HG03460 (cell line): ENCODE measurements around the gene RXFP3.
A peak's percentile ranks its signal among the peaks of the same experiment; 100 is the strongest.
"Not testable (repeated sequence)": the region's sequence is repeated elsewhere in the genome, so short reads cannot be mapped to it uniquely, and the experiment has no call there.

Source experiments
- ATAC-seq: cut with Tn5 transposase; IDR thresholded peaks from one replicate; pipeline ENCODE4 v1.9.1; 2021; ENCODE audit not compliant: unreplicated experiment

Gene RXFP3, protein sequence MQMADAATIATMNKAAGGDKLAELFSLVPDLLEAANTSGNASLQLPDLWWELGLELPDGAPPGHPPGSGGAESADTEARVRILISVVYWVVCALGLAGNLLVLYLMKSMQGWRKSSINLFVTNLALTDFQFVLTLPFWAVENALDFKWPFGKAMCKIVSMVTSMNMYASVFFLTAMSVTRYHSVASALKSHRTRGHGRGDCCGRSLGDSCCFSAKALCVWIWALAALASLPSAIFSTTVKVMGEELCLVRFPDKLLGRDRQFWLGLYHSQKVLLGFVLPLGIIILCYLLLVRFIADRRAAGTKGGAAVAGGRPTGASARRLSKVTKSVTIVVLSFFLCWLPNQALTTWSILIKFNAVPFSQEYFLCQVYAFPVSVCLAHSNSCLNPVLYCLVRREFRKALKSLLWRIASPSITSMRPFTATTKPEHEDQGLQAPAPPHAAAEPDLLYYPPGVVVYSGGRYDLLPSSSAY

DNA sequence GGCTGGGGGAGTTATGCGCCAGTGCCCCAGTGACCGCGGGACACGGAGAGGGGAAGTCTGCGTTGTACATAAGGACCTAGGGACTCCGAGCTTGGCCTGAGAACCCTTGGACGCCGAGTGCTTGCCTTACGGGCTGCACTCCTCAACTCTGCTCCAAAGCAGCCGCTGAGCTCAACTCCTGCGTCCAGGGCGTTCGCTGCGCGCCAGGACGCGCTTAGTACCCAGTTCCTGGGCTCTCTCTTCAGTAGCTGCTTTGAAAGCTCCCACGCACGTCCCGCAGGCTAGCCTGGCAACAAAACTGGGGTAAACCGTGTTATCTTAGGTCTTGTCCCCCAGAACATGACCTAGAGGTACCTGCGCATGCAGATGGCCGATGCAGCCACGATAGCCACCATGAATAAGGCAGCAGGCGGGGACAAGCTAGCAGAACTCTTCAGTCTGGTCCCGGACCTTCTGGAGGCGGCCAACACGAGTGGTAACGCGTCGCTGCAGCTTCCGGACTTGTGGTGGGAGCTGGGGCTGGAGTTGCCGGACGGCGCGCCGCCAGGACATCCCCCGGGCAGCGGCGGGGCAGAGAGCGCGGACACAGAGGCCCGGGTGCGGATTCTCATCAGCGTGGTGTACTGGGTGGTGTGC lies at the start of gene RXFP3:
TSS of gene RXFP3 (plus strand) at position 6 of the 636 bp plus-strand sequence. CDS start at position 361, 355 bp downstream.
- ATAC-seq, result no peak

DNA sequence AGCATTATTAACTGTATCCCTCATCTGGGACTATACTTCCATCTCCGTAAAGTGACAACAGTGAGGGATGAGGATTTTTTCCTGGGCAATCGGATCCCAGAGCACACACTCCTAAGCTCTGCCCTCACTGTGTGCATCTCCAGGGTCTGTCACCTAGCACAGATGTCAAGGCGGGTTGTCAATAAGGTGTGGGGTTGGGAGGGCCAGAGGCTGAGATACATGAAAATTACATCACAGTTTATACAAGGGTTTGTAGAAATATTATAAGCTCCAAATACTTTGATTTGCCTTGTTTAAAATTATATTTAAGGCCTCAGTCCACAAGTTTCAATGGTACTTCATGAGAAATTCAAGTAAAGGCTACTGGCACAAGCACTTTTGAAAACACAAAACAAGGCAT lies 48.9 kb upstream of the RXFP3 start:
- no peak for ATAC-seq

DNA sequence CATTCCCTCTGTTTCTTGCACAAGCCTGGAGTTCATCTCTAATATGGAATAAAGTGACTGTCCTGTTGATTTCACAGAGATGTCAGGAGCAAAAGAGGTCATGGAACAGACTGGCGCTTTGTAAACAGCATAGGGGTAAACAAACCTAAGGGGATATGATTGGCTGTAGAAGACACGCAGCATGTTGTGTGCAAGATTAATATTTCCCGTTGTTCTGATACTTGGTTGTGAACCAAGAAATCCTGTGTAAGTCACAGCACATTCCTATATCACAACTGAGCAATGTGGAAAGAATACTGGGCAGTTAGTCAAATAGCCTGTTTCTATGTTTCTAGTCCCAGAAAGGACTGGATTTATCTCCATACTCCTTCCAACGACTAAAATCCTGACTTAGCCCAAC lies 47.6 kb upstream of the RXFP3 start:
- ATAC-seq, result no peak

DNA sequence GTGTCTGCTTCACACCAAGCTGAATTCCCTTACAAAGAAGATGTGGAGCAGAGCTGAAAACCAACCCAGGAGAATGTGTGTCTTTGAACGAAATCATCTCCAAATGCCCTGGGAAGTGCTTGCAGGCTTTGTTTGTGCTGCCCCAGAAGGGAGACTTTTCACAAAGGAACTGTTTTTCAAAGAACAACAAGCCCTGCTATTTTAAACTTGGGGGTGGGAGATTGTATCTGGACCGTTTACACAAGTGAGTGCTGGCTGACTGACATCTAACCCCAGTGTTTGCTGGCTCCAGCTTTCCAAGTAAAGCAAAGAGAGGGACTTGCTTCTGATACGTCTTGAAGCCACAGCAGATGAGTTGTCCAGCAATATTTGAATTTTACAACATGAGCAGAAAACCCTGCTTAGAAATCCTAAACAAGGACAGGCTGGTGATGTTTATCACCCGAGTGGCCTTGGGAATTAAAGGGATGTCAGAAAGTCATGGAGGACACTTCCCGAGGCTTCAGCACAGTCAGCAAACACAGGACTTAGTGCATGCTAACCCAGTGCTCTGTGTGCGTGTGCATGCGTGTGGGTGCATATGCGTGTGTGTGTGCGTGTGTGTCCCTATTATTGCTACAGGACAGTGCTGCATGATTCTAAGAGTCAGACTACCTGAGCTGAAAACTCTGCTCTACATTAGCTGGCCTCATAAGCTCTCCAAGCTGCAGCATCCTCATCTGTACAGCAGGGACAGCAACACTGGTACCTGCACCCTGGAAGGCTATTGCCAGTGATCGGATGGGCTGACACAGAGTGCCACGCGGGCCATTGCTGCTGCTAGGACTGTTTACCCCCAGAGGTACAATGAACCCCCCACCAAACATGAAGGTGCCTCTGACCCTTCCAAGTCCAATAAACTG lies 45.8 kb upstream of the RXFP3 start:
- ATAC-seq, result no peak

DNA sequence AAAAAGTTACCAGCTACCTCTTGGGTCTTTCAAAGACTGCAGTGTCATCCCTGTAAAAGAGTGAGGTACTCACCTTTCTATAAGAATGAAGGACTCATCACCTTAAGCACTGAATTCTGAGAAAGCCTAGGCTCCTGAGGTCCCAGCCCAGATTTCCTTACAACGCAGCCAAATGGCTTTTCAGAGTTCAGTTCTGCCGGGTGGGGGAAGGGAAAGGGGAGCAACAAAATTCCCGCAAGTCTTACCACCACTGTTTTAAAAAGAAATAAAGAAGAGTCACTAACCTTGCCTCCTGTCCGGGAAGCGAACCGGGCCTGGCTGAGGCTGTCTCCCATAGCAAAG lies 44.8 kb upstream of the RXFP3 start:
- ATAC-seq, result no peak

DNA sequence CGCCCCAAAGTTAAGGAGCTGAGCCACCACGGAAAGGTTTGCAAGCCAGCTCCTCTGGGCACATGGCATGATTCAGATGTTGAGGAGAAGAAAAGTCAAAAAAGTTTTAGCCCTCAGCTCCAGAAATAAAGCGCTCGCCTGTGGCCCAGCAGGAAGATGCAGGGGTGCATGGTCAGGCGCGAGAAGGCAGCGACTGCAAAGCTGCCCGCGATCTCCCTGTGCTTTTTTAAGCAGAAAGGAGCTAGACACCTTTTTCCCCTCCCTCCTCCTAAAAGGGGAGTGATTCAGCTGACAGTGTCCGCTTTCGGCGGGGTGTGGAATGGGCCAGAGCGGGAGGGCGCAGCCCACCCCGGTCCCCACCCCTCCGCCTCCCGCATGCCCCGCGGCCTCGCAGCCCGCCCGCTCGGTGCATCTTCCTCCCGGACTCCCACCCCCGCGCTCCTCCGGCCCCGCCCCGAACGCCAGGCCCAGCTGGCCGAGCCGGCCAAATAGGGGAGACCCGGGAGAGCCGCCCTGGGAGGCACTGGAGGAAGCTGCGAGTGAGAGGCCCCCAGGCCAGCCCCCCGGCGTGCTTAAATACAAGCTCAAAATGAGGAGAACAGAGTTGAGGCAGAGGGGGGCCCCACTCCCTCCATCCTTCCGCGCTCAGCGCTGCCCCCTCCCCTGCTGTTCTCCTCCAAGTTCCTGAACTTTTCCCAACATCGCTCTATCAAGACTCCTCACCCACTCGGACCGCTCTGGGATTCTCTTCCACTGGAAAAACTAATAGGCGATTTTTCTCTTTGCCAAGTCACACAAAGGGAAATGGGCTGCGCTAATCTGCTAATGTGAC lies 44.2 kb upstream of the RXFP3 start, which contains the start of gene ADAMTS12:
TSS of gene ADAMTS12 (minus strand) at position 203 of the 832 bp plus-strand sequence. CDS start at position 69, 134 bp downstream.
- ATAC-seq, result no peak

DNA sequence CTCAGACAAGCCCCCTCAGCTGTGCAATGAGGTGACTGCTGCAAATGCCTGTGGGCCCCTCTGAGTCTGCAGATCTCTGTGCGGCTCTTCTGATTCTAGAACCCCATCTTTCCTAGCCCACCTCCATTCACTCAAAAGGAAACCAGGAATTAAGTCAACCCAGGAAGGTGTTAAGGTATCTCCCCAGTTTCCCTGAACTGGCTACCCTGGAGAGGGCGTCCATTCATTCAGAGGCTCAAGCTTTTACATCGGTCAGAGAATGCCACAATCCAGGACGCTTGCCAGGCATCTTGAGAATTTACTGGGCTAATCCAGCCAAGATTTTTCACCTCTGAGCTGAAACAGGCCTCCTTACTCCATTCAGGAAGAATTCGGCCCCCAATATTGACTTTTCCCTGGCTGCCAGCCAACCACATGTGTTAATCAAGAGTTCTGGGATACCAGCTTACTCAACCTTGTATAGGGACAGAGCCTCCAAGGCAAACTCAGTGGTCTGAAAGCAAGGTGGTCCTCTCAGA lies 43.5 kb upstream of the RXFP3 start:
- no peak for ATAC-seq

DNA sequence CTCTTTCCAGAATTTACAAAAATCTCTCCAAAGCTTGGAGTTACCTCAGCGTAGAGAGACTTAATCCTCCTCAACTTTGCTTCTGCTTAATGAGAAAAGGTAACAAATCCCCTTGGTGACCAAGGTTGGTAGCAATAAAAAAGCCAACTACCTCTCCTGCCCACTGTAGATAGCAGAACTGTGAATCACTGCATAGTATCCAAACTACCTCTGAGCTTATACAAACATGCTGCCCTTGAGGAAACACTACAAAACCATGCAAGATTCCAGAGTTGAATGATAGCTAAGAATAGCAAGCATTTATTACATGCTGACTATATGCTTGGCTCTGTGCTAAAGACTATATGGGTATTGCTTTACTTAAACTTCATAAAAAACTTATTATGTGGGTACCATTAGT lies 41.6 kb upstream of the RXFP3 start:
- ATAC-seq, result no peak

DNA sequence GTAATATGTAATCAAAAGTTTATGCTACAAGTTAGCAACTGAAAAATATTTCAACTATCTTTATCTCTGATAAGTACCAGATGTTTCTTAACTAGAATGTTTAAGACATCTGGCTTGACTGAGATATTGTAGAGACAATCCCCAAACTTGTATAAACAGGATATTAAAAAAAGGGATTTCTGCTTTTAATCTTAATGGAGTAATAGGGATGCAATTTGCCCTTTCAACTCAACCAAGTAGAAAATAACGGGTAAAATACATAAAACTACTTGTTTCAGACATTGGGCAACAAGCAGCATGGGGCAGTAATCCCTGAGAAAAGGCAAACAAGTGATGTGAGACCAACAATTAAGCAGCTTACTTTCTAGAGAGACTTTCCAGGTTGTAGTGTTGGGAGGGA lies 35.0 kb upstream of the RXFP3 start:
- ATAC-seq, result no peak

DNA sequence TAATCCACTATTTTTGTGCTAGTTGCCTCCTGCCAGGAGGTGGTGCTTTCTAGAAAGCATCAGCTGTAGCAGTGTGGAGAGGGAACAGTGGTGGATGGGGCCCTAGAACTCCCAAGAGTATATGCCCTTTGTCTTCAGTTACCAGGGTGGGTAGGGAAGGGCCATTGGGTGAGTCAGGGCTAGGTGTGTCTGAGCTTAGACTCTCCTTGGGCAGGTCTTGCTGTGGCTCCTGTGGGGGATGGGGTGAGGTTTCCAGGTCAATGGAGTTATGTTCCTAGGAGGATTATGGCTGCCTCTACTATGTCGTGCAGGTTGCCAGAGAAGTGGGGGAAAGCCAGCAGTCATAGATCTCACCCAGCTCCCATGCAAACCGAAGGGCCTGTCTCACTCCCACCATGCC lies 33.1 kb upstream of the RXFP3 start:
- ATAC-seq, result no peak

DNA sequence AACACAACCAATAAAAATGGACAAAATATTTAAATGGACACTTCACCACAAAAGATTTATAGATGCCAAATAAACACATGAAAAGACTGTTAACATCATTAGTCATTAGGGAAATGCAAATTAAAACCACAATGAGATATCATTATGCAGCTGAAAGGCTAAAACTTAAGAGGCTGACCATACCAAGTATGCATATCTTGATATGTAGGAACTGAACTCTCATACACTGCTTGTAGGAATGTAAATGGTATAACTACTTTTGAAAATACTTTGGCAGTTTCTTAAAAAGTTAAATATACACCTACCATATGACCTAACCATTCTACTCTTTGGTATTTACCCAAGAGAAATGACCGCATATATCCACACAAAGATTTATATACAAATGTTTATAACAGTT lies 30.8 kb upstream of the RXFP3 start:
- ATAC-seq, result no peak

DNA sequence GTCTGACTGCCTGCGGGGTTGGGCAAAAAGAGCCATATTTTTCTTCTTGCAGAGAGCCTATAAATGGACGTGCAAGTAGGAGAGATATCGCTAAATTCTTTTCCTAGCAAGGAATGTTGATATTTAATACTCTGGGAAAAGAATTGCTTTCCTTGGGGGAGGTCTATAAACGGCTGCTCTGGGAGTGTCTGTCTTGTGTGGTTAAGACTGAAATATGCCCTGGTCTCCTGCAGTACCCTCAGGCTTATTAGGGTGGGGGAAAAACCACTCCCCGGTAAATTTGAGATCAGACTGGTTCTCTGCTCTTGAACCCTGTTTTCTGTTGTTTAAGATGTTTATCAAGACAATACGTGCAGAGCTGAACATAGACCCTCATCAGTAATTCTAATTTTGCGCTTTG lies 29.9 kb upstream of the RXFP3 start:
- not testable (repeated sequence) for ATAC-seq

DNA sequence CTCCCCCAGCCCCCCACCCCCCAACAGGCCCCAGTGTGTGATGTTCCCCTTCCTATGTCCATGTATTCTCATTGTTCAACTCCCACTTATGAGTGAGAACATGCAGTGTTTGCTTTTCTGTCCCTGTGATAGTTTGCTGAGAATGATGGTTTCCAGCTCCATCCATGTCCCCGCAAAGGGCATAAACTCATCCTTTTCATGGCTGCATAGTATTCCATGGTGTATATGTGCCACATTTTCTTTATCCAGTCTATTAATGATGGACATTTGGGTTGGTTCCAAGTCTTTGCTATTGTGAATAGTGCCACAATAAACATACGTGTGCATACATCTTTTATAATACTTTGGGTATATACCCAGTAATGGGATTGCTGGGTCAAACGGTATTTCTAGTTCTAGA lies 21.3 kb upstream of the RXFP3 start:
- not testable (repeated sequence) for ATAC-seq

DNA sequence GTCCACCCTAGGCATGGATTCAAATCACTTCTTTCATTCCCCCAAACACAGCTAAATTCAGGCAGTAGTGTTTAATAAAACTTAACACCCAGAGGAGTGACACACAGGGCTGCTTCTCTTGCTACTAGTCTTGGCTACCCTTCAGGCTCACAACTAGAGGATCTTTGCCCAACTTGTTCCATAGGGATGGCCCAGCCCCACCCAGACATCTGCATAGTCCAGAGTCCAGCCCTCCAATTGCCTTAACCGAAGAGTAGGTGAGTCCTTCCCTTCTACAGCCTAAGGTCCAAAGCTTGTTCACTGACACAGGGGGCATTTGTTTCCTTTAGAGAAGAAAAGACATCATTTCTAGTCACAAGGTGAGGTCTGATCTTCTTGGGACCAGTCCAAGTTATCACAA lies 15.2 kb upstream of the RXFP3 start:
- ATAC-seq, result no peak

DNA sequence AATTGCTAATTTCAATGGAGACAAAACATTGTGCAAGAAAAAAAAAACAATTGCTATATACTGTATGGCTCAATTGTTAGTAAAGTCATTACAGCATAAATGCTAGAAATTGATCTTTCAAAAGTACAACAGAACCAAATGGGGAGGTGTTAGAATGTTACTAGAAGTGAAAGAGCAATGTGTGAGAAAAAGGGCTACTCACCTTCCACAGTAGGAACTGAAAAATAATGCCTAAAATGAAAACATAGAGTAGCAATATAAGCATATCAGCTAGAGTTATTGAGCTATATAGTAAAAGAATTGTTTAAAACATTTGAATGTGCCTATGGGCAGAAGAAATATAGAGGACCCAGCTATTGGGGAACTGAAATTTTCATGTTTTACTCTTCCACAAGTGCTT lies 10.9 kb upstream of the RXFP3 start:
- no peak for ATAC-seq

DNA sequence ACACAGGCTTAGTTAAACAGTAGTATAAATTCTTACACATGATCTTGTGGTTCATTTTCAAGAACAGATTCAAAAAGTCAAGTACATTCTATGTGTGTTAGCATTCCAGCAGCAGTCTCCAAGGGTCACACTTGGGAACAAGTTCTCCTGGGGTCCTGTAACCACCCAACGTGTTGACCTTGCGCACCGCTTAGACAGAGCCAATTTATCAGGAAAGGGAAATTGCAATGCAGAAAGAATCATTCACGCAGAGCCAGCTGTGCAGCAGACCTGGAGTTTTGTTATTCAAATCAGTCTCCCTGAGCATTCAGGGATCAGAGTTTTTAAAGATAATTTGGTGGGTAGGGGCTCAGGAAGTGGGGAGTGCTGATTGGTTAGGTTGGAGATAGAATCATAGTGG lies 8.5 kb upstream of the RXFP3 start:
- ATAC-seq, result no peak

DNA sequence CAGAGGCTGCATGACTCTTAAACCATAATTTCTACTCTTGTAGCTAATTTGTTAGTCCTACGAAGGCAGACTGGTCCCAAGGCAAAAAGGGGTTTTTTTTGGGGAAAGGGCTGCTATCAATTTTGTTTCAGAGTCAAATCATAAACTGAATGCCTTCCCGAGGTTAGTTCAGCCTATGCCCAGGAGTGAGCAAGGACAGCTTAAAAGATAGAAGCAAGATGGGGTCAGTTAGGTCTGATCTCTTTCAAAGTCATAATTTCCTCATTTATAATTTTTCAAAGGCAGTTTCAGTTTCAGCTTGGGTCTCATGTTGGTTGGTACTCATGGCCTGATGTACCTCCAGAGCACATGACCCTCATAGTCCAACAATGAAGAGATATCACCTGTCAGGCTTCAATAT lies 7.9 kb upstream of the RXFP3 start:
- no peak for ATAC-seq

DNA sequence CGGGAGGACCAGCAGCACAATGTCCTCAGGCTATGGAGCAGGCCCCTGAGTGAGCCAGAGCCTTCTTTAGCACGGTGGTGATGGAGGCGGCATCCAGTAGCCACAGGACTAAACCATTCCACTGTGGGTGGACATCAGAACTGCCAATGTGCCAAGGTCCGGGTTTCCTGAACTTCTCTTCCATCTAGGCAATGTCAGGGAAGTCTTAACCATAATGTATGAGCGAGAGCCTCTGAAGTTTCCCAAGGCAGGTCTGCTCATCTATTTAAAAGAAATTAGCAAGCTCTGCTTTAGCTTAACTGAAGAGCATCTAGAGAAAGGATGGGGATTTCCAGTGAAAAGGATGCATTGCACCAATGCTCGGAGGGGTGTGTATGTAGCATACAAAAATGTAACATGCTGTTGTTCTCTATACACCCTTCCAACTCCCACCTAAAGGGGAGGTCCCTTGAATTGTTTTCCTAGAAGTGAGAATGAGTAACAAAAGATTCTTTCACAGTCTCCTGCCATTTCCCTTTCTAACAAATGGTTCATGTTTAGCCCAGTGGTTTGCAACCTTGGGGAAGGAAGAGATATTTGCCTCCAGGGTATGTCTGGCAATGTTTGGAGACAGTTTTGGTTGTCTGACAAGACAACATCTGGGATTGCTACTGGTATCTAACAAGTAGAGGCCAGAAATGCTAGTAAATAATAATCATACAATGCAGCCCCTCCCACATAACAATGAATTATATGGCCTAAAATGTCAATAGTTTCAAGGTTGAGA lies 6.1 kb upstream of the RXFP3 start:
- no peak for ATAC-seq

DNA sequence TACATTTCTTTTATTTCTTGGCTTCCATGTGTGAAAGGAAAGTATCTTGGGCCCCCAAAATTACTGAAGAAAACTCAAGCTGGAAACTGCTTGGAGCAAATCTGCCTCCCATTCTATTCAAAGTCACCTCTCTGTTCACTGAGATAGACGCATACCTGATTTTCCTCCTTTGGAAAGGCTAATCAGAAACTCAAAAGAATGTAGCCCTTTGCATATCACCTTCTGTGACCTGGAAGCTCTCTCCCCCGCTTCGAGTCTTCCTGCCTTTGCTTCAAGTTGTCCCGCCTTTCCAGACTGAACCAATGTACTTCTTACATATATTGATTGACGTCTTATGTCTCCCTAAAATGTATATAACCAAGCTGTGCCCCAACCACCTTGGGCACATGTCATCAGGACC lies 5.0 kb upstream of the RXFP3 start:
- no peak for ATAC-seq

DNA sequence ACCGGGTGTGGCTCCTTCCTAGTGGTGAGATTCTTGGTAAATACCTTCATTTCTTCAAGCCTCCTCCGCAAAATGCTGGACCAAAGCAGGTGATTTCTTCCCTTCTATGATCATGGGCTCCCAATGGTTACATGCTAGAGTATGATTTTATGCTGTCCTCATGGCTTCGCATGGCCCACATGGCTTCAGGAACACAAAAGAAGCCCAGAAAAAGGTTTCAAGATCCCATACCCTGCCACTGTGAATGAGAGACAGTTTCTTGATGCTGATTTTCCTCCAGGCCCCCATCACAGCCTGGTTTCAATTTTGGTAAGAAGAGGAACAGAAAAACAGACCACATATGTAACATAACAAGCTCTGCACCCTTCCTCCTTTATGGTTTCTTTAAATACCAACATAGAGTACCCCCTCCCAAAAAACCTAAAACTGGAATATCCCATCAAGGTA lies 2.4 kb upstream of the RXFP3 start:
- peak; percentile 88 for ATAC-seq
